ENCODE measurements around the gene ELP1. TPM values are rescaled to one million over a fixed set of nuclear protein-coding genes. Genes with fewer than 3 reads are reported as not detected.

ELP1 gene
- total and polyA plus RNA-seq, 2 experiments from 2014 or later, result 9.1 to 46.3 TPM

DNA sequence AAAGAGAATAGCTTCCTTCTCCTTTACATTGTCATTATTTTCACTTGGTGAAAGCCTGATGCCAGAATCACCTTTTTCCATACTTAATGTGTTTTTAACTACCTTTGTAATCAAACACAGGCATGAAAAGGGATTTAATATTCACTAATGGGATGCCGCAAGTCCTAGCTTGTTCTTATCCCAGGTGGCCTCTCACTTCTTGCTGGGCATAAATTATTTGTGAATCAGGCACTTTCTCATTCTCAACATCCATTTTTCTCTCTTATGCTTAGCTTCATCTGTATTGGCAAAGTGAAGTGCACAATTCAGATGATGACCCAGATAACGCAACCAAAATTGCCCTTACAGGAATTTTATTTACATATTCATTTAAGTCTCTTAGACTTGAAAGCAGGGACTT, 89.1 kb downstream of the ELP1 start (continued):
- TF ChIP-seq, protein P1, sequence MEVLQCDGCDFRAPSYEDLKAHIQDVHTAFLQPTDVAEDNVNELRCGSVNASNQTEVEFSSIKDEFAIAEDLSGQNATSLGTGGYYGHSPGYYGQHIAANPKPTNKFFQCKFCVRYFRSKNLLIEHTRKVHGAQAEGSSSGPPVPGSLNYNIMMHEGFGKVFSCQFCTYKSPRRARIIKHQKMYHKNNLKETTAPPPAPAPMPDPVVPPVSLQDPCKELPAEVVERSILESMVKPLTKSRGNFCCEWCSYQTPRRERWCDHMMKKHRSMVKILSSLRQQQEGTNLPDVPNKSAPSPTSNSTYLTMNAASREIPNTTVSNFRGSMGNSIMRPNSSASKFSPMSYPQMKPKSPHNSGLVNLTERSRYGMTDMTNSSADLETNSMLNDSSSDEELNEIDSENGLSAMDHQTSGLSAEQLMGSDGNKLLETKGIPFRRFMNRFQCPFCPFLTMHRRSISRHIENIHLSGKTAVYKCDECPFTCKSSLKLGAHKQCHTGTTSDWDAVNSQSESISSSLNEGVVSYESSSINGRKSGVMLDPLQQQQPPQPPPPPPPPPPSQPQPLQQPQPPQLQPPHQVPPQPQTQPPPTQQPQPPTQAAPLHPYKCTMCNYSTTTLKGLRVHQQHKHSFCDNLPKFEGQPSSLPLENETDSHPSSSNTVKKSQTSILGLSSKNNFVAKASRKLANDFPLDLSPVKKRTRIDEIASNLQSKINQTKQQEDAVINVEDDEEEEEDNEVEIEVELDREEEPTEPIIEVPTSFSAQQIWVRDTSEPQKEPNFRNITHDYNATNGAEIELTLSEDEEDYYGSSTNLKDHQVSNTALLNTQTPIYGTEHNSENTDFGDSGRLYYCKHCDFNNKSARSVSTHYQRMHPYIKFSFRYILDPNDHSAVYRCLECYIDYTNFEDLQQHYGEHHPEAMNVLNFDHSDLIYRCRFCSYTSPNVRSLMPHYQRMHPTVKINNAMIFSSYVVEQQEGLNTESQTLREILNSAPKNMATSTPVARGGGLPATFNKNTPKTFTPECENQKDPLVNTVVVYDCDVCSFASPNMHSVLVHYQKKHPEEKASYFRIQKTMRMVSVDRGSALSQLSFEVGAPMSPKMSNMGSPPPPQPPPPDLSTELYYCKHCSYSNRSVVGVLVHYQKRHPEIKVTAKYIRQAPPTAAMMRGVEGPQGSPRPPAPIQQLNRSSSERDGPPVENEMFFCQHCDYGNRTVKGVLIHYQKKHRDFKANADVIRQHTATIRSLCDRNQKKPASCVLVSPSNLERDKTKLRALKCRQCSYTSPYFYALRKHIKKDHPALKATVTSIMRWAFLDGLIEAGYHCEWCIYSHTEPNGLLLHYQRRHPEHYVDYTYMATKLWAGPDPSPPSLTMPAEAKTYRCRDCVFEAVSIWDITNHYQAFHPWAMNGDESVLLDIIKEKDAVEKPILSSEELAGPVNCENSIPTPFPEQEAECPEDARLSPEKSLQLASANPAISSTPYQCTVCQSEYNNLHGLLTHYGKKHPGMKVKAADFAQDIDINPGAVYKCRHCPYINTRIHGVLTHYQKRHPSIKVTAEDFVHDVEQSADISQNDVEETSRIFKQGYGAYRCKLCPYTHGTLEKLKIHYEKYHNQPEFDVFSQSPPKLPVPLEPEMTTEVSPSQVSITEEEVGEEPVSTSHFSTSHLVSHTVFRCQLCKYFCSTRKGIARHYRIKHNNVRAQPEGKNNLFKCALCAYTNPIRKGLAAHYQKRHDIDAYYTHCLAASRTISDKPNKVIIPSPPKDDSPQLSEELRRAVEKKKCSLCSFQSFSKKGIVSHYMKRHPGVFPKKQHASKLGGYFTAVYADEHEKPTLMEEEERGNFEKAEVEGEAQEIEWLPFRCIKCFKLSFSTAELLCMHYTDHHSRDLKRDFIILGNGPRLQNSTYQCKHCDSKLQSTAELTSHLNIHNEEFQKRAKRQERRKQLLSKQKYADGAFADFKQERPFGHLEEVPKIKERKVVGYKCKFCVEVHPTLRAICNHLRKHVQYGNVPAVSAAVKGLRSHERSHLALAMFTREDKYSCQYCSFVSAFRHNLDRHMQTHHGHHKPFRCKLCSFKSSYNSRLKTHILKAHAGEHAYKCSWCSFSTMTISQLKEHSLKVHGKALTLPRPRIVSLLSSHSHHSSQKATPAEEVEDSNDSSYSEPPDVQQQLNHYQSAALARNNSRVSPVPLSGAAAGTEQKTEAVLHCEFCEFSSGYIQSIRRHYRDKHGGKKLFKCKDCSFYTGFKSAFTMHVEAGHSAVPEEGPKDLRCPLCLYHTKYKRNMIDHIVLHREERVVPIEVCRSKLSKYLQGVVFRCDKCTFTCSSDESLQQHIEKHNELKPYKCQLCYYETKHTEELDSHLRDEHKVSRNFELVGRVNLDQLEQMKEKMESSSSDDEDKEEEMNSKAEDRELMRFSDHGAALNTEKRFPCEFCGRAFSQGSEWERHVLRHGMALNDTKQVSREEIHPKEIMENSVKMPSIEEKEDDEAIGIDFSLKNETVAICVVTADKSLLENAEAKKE (CRISPR knock-in tag; IDR thresholded peaks at IDR 0.05), result no peak
- TF ChIP-seq NANOG (IDR thresholded peaks at IDR 0.05; ENCODE audit: borderline replicate concordance), result no peak
- TF ChIP-seq, protein P2, sequence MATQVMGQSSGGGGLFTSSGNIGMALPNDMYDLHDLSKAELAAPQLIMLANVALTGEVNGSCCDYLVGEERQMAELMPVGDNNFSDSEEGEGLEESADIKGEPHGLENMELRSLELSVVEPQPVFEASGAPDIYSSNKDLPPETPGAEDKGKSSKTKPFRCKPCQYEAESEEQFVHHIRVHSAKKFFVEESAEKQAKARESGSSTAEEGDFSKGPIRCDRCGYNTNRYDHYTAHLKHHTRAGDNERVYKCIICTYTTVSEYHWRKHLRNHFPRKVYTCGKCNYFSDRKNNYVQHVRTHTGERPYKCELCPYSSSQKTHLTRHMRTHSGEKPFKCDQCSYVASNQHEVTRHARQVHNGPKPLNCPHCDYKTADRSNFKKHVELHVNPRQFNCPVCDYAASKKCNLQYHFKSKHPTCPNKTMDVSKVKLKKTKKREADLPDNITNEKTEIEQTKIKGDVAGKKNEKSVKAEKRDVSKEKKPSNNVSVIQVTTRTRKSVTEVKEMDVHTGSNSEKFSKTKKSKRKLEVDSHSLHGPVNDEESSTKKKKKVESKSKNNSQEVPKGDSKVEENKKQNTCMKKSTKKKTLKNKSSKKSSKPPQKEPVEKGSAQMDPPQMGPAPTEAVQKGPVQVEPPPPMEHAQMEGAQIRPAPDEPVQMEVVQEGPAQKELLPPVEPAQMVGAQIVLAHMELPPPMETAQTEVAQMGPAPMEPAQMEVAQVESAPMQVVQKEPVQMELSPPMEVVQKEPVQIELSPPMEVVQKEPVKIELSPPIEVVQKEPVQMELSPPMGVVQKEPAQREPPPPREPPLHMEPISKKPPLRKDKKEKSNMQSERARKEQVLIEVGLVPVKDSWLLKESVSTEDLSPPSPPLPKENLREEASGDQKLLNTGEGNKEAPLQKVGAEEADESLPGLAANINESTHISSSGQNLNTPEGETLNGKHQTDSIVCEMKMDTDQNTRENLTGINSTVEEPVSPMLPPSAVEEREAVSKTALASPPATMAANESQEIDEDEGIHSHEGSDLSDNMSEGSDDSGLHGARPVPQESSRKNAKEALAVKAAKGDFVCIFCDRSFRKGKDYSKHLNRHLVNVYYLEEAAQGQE (IDR thresholded peaks at IDR 0.05; ENCODE audit: unreplicated experiment), result no peak
- no peak for TF ChIP-seq STAT1 (IDR thresholded peaks at IDR 0.05; ENCODE audit: unreplicated experiment)
- no peak for TF ChIP-seq EZH2 (IDR thresholded peaks at IDR 0.05; ENCODE audit: low read depth, unreplicated experiment)

DNA sequence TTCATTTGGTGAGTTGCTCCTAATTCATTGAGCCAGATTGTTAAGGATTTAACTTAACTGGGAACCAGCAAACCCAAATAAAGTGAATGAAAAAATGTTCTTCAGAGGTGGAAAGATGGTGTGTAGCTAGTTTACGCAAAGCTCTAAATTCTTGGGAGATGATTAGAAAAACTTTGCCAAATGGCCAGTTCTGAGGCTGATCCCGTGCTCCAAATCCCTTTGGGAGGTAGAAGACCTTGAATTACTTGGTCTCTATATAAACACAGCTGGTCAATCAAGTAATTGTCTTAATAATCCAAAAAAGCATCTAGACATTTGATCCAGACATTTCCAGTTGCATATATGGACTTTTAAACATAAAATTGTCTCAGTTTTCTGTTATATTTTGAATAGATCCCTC, 89.5 kb downstream of the ELP1 start:
- peaks cover 2% of the 10 kb centered on the region; the same call in 1 of the 3 replicates for H3K4me1 Mint-ChIP-seq
- no peak overlapping the region for H3K4me2 ChIP-seq
- DNase-seq (ENCODE audit: low spot score) (no peak), ATAC-seq (no peak)
- no peak overlapping the region for H3K27ac Mint-ChIP-seq
- H3K27ac ChIP-seq (ENCODE audit: low read depth), result no peak overlapping the region
- no peaks in the 10 kb centered on the region for H3K79me2 ChIP-seq (replicated peaks; ENCODE audit: insufficient read depth)
- H3K9me3 Mint-ChIP-seq, result no peaks in the 10 kb centered on the region; the same call in 2 of the 3 replicates
- H3K9me2 ChIP-seq (ENCODE audit: insufficient read depth), result no peaks in the 10 kb centered on the region
- H3F3A ChIP-seq (replicated peaks; ENCODE audit: low read depth), result no peaks in the 10 kb centered on the region
- H2AFZ ChIP-seq, result no peak overlapping the region
- H3K36me3 Mint-ChIP-seq (ENCODE audit: low read depth), result no peaks in the 10 kb centered on the region
- H3K27me3 Mint-ChIP-seq (ENCODE audit: insufficient read depth, low read depth, poor library complexity), result peaks cover 2% of the 10 kb centered on the region
- no peak overlapping the region for H3K4me3 Mint-ChIP-seq
- H3K4me1 ChIP-seq (ENCODE audit: insufficient read depth), result peaks cover 3% of the 10 kb centered on the region; the same call in 1 of the 2 replicates
- no peak overlapping the region for H3K4me3 ChIP-seq
- H3K27me3 ChIP-seq (ENCODE audit: insufficient read depth), result no peaks in the 10 kb centered on the region
- no peaks in the 10 kb centered on the region for H4K20me1 ChIP-seq (replicated peaks; ENCODE audit: insufficient read depth)
- H3K36me3 ChIP-seq (ENCODE audit: insufficient read depth), result no peaks in the 10 kb centered on the region
- TF ChIP-seq, protein P1 (CRISPR knock-in tag; IDR thresholded peaks at IDR 0.05), result no peak
- no peak for TF ChIP-seq ZNF114 (CRISPR knock-in tag; IDR thresholded peaks at IDR 0.05)

Measured in GM23338 (cell line).